B cell (primary cell): ENCODE results near the gene HDLBP.

Experiments used
- CTCF ChIP-seq: fragments of 200-600 bp; IDR thresholded peaks from one replicate; pipeline ENCODE4 v1.8.0; 2022; ENCODE audit warnings: antibody characterized with exemption, mild to moderate bottlenecking
- EZH2 ChIP-seq: IDR thresholded peaks from 2 replicates; pipeline ENCODE4 v1.6.1; 2012; ENCODE audit warnings: borderline replicate concordance, low read depth, mild to moderate bottlenecking, moderate library complexity, low read length; ENCODE audit not compliant: insufficient read depth, poor library complexity, severe bottlenecking

- TF ChIP-seq CTCF = no peak
- no peak for TF ChIP-seq EZH2
Measured at GRCh38 chr2:241216211-241216761, 99.2 kb downstream of the HDLBP start.
